GM19372 (cell line): ENCODE measurements around the gene UBASH3B.
"Not testable (repeated sequence)": the region's sequence is repeated elsewhere in the genome, so short reads cannot be mapped to it uniquely, and the experiment has no call there.

Source experiments
- ATAC-seq: cut with Tn5 transposase; IDR thresholded peaks from one replicate; pipeline ENCODE4 v1.9.1; 2021; ENCODE audit warnings: mild to moderate bottlenecking, low read depth, moderate library complexity; ENCODE audit not compliant: unreplicated experiment

Gene UBASH3B

GRCh38 chr11:122832721-122833470, 177.4 kb downstream of the UBASH3B start:
- no peak for ATAC-seq

GRCh38 chr11:122833846-122834464, 178.4 kb downstream of the UBASH3B start:
- ATAC-seq: no peak

GRCh38 chr11:122836916-122837315, 181.4 kb downstream of the UBASH3B start:
- ATAC-seq: no peak

- ATAC-seq: no peak
Measured at GRCh38 chr11:122837528-122838346, 182.2 kb downstream of the UBASH3B start.

GRCh38 chr11:122843281-122844141, 188.0 kb downstream of the UBASH3B start:
- ATAC-seq: no peak

GRCh38 chr11:122847466-122847865, 191.9 kb downstream of the UBASH3B start:
- ATAC-seq: no peak

- no peak for ATAC-seq
Measured at GRCh38 chr11:122848186-122848585, 192.7 kb downstream of the UBASH3B start.

GRCh38 chr11:122850076-122850631, 194.6 kb downstream of the UBASH3B start:
- no peak for ATAC-seq

- ATAC-seq: no peak
Measured at GRCh38 chr11:122851366-122851966, 195.9 kb downstream of the UBASH3B start.

- ATAC-seq: no peak
Measured at GRCh38 chr11:122852074-122852795, 196.7 kb downstream of the UBASH3B start.

GRCh38 chr11:122852796-122853160, 197.3 kb downstream of the UBASH3B start:
- no peak for ATAC-seq

- ATAC-seq: no peak
Measured at GRCh38 chr11:122853261-122853660, 197.7 kb downstream of the UBASH3B start.

GRCh38 chr11:122853971-122854446, 198.5 kb downstream of the UBASH3B start:
- ATAC-seq: no peak

GRCh38 chr11:122861631-122862030, 206.1 kb downstream of the UBASH3B start:
- no peak for ATAC-seq

- no peak for ATAC-seq
Measured at GRCh38 chr11:122862091-122862490, 206.6 kb downstream of the UBASH3B start.

- not testable (repeated sequence) for ATAC-seq
Measured at GRCh38 chr11:122863154-122863553, 207.6 kb downstream of the UBASH3B start.

GRCh38 chr11:122863704-122864326, 208.3 kb downstream of the UBASH3B start:
- ATAC-seq: no peak
